AG04449 (cell line): ENCODE results near the gene HES4.

ENCODE experiments used
- CTCF ChIA-PET: fragments of 350-600 bp; formaldehyde crosslinking; extraction: SDS; loops from one replicate; lab custom pipeline; 2021; ENCODE audit warnings: antibody characterized with exemption; lab: Yijun Ruan, JAX
- POLR2A ChIA-PET: fragments of 400-600, 350-600 bp; formaldehyde crosslinking; extraction: SDS; loops from one replicate; lab custom pipeline; 2020; ENCODE audit warnings: antibody characterized with exemption, inconsistent platforms; lab: Yijun Ruan, JAX
- DNase-seq: peaks from one replicate; pipeline ENCODE4 v3.0.0-alpha.2; 2010; ENCODE audit warnings: low read depth, low spot score
- H3K4me3 ChIP-seq: 2 replicates; pipeline ENCODE4 v1.5.1; 2011; ENCODE audit warnings: low read depth, mild to moderate bottlenecking, control low read depth, low read length
- CTCF ChIP-seq: IDR thresholded peaks from one replicate; pipeline ENCODE4 v1.5.1; 2011; ENCODE audit warnings: mild to moderate bottlenecking, moderate library complexity, low read length, control low read depth, inconsistent platforms; ENCODE audit not compliant: insufficient read depth; ENCODE audit errors: missing control alignments

HES4 gene

GRCh38 chr1:958823-959730, 40.8 kb downstream of the HES4 start, which contains the start of gene NOC2L:
Gene NOC2L, minus strand, starts transcription at chr1:959256. Its CDS starts 16 bp downstream, at chr1:959240.
- DNase-seq = no peak
- ChIA-PET POLR2A (interaction anchor here (1.3 kb wide), 1 partner anchor 16 kb away, joined by 4 read pairs; no protein-coding TSS in a partner anchor), CTCF (interaction anchor here (0.9 to 1.9 kb wide), 5 partner anchors 21 to 89 kb away, joined by 3 to 6 read pairs (median 4); no protein-coding TSS in a partner anchor)
- peak within 1 kb of the TSS; percentile 100 for H3K4me3 ChIP-seq
- TF ChIP-seq CTCF = no peak

- no peak for TF ChIP-seq CTCF
- ChIA-PET POLR2A (no interaction called here), CTCF (interaction anchor here (1.1 to 1.7 kb wide), 2 partner anchors 15 to 52 kb away, joined by 3 to 5 read pairs; no protein-coding TSS in a partner anchor)
- no peak overlapping the region for H3K4me3 ChIP-seq
- no peak for DNase-seq
These were observed 43.3 kb downstream of the HES4 start for GRCh38 chr1:956636-957035.

GRCh38 chr1:955474-955873, 44.4 kb downstream of the HES4 start:
- H3K4me3 ChIP-seq = no peak overlapping the region
- POLR2A ChIA-PET = interaction anchor here (0.9 kb wide), 1 partner anchor 12 kb away, joined by 3 read pairs; no protein-coding TSS in a partner anchor
- CTCF ChIA-PET = interaction anchor here (1.1 to 2.1 kb wide), 3 partner anchors 14 to 51 kb away, joined by 3 to 7 read pairs (median 5); no protein-coding TSS in a partner anchor
- DNase-seq = no peak
- TF ChIP-seq CTCF = no peak

- DNase-seq = no peak
- ChIA-PET CTCF (interaction anchor here (1.7 to 2.1 kb wide), 2 partner anchors 13 to 50 kb away, joined by 5 to 7 read pairs; no protein-coding TSS in a partner anchor), POLR2A (interaction anchor here (0.6 kb wide), 1 partner anchor 319 kb away, joined by 3 read pairs; the partner anchor contains the start of gene UBE2J2)
- no peak for TF ChIP-seq CTCF
- no peak overlapping the region for H3K4me3 ChIP-seq
These were observed 45.0 kb downstream of the HES4 start for GRCh38 chr1:954927-955326.

- H3K4me3 ChIP-seq = no peak overlapping the region
- POLR2A ChIA-PET = no interaction called here
- no peak for TF ChIP-seq CTCF
- no peak for DNase-seq
- CTCF ChIA-PET = interaction anchor here (0.8 to 2.2 kb wide), 3 partner anchors 14 to 50 kb away, joined by 3 to 7 read pairs (median 6); no protein-coding TSS in a partner anchor
These were observed 46.2 kb downstream of the HES4 start for GRCh38 chr1:953524-954320.
